ENCODE results near the gene SHROOM3.

The SHROOM3 gene

DNA sequence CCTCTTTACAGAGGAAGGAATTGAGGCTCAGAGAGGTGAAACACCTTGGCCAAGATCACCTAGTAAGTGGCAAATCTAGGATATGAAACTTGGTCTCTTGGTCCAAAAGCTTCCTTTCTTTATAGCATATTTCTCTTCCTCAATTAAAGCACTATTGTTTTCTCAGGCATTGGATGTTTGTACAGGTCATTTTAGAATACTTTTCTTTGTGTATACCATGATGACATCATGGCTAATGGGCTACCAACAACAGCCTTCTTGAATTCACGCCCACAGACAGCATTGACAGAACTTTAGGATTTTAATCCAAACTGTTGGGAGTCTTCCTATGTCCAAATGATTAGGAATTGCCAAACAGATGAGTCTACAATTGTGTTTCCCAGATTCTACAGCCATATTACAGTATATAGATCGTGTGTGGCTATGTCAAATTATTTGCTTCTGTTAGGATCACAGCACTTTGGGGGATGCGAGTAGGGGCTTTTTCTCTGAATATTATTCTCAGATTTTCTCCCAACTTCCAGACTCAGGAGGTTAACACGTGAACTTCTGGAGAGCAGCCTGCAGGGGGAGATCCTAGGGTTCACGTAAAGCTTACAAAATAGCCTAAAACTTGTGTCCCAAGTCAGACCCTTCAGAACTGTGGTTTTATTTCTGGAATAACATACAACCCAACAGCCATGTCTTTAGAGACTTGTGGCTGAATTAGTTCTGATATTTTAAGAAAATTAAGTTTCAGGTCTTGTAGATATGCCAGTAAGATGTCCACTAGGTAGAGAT is 191.8 kb downstream of the SHROOM3 start:
- DNase-seq, result peak in 1 of 3 donors; percentile 14

DNA sequence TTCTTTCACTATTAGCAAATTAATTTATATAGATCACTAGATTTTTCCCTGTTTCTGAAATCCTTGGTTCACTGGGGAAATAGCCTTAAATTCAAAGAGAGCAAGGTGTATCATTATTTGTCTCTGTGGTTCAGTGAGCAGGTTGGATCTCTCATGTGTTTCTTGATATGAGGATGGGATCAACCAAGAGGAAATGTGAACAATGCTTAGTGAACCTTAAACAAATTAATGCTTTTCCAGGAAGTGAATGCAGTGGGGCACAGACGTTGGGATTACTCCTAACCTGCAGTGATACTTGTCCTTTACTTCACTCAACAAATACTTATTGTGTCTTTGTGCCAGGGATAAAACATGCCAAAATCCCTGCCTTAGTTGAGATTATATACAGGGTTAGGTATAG is 193.2 kb downstream of the SHROOM3 start:
- no peak for DNase-seq

DNA sequence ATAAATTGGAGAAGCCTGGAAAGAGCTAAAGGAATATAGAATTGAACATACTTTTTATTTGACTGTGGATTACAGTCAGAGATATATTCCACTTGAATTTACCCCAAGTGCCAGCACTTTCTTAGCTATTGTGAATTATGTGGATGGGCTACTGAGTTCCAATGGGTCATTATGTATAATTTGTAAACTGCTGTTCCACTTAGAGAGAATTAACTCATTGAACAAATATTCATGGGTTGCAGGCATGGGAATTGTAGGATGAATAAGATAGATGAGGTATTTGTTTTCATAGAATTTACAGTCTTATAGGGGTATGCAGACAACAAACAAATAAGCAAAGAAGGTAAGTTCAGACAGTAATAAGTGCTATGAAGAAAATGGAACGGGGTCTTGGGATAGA is 195.7 kb downstream of the SHROOM3 start:
- DNase-seq, result no peak

DNA sequence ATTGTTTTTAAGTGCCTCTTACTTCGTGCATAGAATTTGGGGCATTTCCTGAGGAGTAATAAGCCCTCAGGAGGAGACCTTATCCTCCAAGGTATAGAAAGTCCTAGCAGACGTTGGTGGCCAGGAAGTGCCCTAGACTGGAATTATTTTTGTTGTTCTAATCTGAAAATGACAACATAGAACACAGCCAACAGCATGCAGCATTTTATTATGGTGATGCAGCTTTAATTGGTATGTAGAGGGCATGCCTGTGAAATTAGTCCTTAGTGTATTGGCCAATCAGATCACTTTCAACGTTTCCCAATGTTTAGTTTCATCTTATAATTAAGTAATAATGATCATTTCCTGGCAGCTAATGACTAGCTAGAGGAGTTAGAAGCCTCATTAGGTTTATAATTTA is 199.2 kb downstream of the SHROOM3 start:
- DNase-seq, result no peak

DNA sequence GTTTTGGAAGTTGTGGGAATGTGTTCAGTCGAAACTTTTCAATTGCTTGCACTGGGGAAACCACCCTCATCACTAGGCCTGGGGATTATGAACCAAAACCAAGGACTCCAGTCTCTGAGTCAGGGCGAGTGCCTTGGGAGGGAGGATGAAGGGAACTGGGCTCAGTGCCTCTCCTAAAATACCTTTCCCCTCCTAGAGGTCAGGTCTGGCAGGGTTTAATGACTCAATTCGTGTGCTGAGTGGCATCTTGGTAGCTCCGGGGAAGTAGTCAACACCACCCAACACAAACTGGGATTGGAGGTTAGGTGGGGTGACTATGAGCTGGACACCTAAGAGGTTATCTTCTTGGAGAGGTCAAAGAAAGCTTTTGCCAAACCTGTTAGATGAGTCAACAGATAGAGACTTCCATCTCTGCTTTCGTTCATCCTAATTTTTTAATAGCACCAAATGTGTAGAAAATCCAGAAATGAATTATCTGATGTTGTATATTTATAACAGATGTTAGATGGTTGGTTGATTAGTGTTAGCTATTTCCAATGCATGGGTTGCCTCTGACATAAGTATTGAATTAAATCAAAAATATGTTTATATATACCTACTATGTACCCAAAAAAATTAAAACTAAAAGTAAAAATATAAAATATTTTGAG is 202.8 kb downstream of the SHROOM3 start:
- DNase-seq, result no peak

DNA sequence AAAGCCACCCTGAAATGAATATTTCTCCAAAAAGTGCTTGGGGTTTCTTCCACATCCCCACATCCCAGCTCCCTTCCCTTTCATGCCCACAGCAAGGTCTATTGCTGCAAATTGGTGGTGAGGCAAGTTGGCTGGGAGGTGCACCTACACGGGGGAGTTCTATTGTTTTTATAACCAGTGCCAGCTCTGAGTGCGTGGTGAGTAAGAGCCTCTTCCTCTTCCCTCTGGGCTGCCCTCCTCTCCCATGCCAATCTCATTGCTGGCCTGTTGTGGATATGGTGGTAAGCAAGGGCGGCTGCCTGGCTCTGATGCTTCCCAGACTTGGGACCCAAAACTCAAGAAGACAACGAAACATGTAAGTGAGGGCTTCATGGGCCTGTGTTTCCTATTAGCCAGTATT is 204.3 kb downstream of the SHROOM3 start:
- DNase-seq, result no peak

DNA sequence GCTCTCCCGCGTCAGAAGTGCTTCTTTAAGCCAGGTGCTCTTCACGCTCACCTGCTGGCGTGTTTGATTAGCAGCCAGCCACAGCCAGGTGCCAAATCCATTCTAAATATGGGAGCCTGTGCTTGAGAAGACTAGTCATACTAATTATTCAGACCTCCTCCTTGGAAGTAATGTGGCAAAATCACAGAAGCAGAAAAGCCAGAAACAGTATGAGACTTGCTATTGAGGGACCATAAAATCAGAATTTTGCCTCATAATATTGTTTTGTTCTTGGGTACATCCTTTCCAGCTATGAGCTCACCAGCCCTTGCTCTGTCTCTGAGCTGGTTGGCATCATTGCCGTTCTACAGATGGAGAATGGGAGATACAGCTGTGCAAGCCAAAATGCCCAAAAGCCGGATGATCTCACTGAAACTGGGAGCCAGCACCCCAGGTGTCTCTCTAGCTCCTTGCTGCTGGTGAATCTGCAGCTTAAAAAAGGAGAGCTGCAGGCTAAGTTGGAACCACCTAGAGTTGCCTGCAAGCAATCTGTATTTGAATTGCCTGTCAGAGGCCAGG is 205.4 kb downstream of the SHROOM3 start:
- no peak for DNase-seq

DNA sequence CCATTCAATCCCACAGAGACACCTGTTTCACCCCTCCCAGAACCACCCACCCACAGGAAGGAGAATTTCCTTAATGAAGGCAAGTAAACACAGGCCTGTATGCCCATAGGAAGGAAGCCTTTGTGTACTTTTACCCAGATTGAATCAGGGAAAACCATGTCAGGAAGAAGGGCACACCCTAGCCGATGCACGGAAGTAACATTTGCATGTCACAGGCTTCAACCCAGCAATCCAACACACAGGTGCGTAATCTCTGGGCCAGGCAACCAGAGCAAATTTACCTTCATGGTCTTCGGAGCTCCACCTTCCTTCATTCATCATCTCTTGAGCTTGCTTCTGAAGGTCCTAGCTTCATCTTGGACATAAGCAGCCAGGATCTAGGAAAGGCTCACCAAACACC is 206.3 kb downstream of the SHROOM3 start:
- no peak for DNase-seq

DNA sequence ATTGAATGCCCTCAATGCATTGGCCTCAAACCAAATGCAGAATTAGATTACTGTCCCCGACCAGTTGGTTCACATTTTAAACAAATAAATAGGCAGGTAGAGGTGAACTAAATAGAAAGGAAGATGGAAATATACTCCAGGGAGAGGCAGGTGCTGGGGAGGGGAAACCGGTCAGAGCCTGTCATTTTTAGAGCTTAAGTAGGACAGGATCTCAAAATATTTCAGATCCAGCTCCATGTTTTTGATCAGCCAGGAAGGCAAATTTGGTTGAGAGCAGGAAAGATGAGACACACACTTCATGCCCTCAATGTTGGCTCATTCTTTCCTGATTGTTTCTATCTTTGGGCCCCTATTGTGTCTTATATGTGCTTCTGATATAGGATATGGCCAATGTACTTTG is 206.7 kb downstream of the SHROOM3 start:
- DNase-seq, result no peak

DNA sequence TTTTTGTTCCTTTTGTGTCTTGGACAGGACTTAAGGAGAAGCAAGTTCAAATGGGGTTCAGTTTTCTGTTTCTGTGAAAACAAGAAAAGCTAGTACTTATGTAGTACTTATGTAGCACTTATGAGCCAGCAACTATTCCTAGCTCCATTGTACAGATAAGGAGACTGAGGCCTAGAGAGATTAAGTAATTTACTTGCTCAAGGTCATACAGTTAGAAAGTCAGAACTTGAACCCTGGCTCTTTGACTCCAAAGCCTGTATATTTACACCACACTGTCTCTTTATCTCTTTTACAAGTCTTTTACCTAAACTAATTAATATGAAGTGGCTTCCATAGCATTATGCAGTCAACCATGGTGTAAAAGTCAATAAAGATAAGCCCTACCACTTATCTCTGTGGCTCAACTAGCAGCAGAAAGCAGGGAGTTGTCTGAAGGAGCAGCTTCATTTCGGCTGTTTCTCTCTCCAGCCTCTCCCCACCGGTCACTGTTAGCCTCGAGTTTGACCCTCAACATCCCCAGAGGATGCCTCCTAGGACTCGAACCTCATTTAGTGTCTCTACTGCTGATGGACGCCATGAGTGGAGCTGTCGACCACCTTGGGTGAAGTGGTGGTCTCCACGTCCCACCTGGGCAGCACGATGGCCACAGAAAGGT is 209.9 kb downstream of the SHROOM3 start:
- no peak for DNase-seq

DNA sequence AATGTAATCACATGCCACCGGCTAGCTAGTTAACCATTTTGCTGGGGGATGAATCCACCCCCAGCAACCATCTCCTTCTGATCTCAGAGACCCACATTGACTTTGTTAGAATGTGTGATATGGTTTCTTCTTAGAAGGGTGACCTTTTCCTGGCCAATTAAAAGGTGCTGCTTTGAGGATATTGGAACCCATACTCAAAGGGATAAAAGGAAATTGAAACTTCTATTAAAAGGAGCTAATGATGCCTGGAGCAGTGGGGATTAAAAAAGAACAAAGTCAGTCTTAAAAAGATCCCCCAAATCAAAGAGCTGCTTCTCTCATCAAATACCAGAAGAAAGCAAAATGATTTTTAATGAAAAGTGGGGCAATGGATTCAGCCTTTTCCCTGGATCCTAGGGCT is 214.1 kb downstream of the SHROOM3 start:
- no peak for DNase-seq

DNA sequence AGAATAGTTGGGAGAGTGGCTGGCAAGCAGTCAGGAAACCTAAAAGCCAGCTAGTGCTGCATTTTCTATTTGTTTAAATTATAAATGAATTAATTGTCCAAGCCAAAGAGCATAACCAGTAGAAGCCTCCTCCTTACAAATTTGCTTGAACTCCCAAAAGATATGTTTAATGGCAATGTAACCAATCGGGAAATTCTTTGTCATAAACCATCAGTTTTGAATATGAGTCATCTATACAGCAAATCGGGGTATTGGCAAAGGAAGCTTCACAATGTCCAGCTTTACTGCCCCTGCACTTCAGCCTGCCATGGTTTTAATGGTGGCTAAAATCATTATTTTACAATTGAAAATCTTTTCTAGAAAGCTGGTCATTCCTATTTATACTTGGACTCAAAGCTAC is 216.6 kb downstream of the SHROOM3 start:
- DNase-seq, result no peak

DNA sequence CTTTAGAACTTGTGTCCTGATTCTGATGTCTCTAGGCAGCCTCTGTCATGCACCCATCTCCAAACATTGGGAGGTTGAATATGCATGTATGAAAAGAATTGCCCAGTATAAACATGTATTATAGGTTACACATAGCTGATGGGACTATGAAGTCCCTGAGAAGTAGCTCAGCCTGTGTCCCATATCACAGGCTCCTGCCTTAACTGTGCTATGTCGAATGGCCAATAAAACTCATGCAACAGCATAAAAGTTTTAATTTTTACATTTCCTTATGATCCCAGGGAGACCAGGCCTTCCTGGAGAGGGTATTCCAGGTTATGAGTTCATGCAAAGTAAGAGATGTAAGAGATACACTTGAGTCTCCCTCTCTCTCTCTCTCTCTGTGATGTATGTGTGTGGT is 217.4 kb downstream of the SHROOM3 start:
- no peak for DNase-seq

DNA sequence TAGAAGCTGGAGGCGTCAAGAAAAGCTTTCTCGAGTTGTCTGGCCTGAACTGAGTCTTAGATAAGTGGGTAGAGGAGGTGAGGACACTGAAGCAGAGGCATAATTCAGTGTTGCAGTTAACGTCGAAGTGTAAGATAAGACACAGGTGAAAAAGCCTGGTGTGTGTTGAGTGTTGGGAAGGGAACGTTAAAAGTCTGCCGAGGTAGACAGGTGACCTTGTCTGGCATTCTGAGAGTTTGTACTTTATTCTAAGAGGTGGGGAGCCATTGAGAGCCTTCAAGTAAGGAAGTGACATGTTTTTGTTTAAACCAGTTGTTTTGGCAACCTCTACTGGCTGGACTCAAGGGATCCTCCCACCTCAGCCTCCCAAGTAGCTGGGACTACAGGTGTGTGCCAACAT is 219.1 kb downstream of the SHROOM3 start:
- no peak for DNase-seq

DNA sequence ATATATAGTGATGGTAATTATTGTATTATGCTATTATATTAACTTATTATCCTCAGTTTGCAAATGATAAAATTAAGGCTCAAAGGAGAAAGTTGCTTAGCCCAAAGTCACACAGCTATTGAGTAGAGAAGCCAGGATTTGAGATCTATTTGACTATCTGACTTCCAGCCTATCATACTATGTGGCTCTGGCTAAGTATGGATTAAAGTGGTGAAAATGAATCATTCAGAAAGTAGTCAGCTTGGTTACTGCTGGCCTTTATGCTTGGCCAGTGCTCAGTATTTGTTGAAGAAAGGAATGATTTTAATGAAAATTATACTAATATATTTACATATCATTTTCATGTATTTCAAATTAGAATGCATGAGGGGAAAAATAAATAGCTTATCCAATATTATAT is 219.8 kb downstream of the SHROOM3 start:
- no peak for DNase-seq

DNA sequence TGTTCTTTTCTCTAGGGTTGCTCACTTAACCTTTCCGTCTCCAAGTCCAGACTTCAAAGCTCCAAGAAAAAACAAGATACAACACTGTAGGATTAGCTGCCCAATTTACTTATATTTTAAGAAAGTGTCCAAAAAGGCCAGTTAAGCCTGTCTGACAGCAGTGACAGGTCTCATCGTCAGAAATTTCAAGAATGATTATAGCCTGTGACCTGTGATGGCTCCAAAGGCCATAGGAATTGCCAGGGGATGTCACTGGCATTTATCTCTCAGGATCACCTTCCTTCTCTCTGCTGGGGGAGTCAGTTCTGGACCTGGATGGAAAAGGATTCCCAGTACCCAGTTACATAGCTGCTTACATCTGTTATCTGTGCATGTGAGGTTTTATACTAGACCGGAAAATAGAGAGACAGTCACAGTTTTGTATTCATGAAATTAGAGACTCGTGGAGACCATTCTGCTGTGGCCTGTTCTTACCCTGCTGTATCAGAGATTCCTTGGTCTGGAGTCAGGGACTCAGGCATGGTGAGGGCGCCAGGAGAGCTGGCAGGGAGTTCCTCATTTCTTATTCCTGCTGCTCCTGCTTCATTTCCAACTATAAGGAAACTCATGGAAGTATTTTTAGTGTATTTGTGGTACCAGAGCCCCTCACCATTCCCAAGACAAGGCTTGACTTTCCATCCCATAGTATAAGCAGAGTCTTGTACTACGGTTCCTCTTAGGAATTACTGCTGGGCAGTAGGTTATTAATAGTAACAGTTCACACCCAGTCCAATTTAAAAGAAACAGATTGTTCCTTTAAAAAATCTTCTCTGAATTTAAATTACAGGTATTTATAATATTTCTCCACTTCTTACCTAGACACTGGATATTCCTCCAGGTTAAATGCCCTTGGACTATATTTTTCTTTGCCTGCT is 220.8 kb downstream of the SHROOM3 start:
- DNase-seq, result no peak

DNA sequence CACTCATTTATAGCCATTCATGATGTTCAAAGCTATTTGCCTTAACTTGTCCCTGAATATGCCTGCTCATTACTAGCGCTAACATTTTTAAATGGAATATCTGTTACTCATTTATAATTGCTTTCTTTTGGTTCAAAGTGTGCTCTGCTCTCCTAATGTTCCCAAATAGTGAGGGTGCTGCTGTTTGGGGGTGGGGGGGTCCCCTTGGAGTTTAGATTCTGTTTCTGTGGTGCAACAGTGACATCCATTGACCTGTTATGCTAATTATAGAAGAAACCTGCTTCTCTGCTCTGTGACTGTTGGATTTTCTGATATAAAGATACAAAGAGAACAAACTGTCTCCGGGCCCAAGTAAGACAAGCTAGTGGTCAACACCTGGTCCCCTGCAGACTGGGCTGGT is 222.4 kb downstream of the SHROOM3 start:
- DNase-seq, result no peak

DNA sequence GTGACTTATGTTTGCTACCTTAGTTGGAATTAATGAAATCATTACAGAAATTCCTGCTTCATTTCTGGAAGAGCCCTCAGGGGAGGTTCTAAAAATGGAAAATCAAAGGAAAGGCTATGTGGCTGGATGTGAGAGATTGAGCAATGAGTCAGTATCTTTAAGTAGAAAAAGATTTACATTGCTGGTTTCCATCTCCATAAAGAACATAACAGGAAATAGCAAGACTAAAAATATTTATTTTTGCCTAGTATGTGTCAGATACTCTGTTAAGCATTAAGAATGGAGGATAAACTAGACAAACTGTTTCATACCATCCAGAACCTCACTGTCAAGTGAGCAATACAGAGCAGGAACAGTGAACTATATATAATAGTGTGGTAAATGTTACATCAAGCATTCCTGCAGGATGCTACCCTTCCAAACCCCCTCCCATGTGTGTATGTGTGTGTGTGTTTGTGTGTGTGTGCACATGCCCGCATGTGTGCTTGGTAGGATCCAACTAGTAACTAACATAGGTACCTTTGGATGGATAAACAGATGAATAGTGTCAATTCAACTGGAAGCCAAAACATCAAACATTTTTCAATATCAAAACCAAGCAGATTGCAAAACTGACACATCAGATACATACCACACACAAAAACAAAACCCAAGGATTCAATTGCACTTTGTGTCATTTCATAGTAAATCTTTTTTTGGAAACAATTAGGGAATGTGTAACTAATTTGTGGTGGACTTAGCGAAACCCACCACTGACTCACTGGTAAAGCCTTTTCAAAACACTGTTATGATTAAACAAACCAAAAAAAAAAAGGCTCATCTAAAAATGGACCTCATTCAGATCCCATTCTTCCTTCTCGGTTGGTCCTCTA is 223.4 kb downstream of the SHROOM3 start:
- DNase-seq, result no peak

DNA sequence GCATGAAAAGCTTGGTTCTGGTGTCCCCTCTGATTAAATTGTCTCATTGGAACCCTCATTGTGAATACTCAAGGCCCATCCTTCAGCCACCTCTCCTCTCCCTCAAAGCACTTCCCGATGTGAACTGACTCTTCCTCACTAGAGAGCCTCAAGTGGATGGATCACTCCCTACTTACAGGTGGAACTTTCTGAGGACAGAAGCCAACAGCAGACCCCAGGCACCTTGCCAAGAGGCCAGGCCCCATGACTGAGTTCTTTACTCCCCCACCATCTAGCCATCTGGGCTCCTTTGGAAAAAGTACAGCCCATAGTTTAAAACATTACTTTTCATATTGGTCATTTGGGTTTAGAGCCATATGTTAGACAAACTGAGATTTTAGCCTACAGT is 224.1 kb downstream of the SHROOM3 start:
- DNase-seq, result no peak

DNA sequence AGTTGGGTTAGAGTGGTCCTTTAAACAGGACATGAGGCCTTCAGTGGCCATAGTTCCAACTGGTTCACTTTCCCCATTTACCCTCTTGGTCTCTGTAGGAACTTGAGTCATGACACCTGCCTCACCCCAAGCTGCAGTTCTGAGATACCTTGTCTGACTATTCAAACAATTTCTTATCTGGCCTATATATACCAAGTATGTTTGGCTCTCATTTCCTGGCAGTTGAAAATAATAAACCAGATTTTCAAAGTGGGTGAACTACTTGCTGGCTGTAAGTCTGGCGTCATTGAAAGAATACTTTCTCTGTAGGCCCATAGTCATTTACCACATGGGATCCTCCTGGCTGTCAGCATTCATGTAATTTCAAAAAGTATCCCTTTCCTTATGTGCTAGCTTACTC is 228.8 kb downstream of the SHROOM3 start:
- DNase-seq, result no peak

DNA sequence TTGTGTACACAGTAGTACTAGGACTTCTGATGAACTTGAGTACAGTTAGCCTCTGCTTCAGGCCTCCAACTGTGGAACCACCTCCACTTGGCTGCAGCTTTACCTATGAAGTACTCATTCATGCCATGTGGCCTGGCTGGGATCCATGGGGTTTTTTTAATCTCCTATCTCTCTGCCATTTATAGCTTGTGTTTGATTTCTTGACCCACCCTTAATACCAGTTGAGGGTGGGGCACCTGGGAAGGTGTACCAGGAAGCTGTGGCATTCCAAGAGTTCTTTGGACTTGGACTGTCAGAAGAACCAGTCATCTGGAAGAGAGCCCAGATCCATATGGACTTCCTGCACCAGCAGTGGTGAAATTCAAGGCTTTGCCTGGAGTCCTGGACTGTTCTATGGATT is 230.1 kb downstream of the SHROOM3 start:
- no peak for DNase-seq

DNA sequence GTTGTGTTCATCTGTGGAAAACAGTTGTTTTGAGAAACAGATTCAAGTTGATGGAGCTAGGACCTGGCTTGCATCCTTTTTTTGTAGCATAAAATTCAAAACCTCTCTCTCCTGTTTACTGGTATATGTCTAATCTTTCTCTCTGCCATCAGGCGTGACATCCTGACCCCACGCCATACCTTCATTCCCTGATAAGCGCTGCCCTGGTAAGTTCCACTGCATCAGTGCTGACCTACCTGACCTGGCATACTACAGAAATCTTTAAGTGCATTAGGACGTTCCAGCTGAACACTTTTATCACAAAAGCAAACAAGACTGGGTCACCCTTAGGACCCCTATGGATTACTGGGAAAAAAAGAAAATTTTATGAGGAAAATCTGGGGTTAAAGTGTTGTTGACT is 230.7 kb downstream of the SHROOM3 start:
- DNase-seq, result no peak

All from suppressor macrophage treated with lipopolysaccharide for 1 hour (primary cell).